ENCODE measurements around the gene HSPD1. TPM values are rescaled to one million over a fixed set of nuclear protein-coding genes. Genes with fewer than 3 reads are reported as not detected.

Gene HSPD1
- polyA plus RNA-seq, 1 donor (not counting 4 experiments of a cell fraction or from before 2014, with no cell fraction given), result 405 TPM

DNA sequence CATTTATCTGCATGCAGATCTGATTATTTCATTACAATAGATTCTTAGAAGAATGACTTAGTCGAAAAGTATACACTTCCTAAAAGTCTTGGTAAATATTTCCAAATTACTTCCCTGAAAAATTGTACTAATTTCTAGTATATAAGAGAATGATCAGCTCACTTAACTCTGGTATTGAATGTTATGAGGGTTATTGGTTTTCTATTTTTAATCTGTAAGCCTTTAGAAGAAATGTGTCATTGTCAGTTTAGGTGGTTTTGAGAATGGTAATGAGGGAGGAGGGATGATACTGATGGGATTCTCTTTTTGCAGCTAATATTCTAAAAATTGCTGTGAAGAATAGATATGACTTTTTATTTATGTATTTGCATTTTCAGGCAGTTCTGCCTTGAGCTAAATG, 40.1 kb upstream of the HSPD1 start:
- H3K9me1 ChIP-seq (ENCODE audit: control insufficient read depth, extremely low read depth, insufficient read depth, low read length), result no peaks in the 10 kb centered on the region
- peaks cover 14 to 17% of the 10 kb centered on the region in 2 experiments for H3K36me3 ChIP-seq (ENCODE audit: control insufficient read depth in 2 of 2, extremely low read depth in 1 of 2, insufficient read depth in 2 of 2, low read length in 2 of 2)
- dilution Hi-C loops (cut with MboI; ENCODE audit: extremely low pct_ligation_motif_present, low sequenced_read_pairs), result no loop called here
- H3K27me3 ChIP-seq (ENCODE audit: control insufficient read depth, extremely low read depth, insufficient read depth, low read length), result no peaks in the 10 kb centered on the region
- H3K27ac ChIP-seq (ENCODE audit: control insufficient read depth, insufficient read depth, low read length), result no peak overlapping the region
- H2AFZ ChIP-seq (ENCODE audit: control insufficient read depth, low read length), result no peak overlapping the region
- H3K9ac ChIP-seq (ENCODE audit: control insufficient read depth, extremely low read depth, insufficient read depth, low read length), result no peak overlapping the region
- DNase-seq (ENCODE audit: low read depth, low spot score) (no peak), FAIRE-seq (no peak)
- H4K20me1 ChIP-seq (ENCODE audit: control insufficient read depth, extremely low read depth, insufficient read depth, low read length), result no peaks in the 10 kb centered on the region
- H3K9me3 ChIP-seq (ENCODE audit: control insufficient read depth, low read depth, low read length), result no peaks in the 10 kb centered on the region
- H3K4me1 ChIP-seq (ENCODE audit: control insufficient read depth, extremely low read depth, insufficient read depth, low read length), result no peaks in the 10 kb centered on the region
- no peak for TF ChIP-seq EZH2 (IDR thresholded peaks at IDR 0.05; ENCODE audit: low read length)
- TF ChIP-seq, protein P1, sequence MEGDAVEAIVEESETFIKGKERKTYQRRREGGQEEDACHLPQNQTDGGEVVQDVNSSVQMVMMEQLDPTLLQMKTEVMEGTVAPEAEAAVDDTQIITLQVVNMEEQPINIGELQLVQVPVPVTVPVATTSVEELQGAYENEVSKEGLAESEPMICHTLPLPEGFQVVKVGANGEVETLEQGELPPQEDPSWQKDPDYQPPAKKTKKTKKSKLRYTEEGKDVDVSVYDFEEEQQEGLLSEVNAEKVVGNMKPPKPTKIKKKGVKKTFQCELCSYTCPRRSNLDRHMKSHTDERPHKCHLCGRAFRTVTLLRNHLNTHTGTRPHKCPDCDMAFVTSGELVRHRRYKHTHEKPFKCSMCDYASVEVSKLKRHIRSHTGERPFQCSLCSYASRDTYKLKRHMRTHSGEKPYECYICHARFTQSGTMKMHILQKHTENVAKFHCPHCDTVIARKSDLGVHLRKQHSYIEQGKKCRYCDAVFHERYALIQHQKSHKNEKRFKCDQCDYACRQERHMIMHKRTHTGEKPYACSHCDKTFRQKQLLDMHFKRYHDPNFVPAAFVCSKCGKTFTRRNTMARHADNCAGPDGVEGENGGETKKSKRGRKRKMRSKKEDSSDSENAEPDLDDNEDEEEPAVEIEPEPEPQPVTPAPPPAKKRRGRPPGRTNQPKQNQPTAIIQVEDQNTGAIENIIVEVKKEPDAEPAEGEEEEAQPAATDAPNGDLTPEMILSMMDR (optimal IDR thresholded peaks at IDR 0.05 in 1 of 3, IDR thresholded peaks at IDR 0.05 in 1 of 3, conservative IDR thresholded peaks at IDR 0.05 in 1 of 3; ENCODE audit: extremely low read depth in 1 of 3, insufficient read depth in 2 of 3, low read length in 3 of 3), result no peak
- no peak overlapping the region for H3K4me2 ChIP-seq (ENCODE audit: control insufficient read depth, extremely low read depth, insufficient read depth, low read depth, low read length)
- no peak overlapping the region for H3K4me3 ChIP-seq (ENCODE audit: control insufficient read depth in 2 of 3, extremely low read depth in 1 of 3, insufficient read depth in 2 of 3, low read depth in 1 of 3, low read length in 3 of 3)
- H3K79me2 ChIP-seq (ENCODE audit: control insufficient read depth, insufficient read depth, low read length), result peaks cover 19% of the 10 kb centered on the region

DNA sequence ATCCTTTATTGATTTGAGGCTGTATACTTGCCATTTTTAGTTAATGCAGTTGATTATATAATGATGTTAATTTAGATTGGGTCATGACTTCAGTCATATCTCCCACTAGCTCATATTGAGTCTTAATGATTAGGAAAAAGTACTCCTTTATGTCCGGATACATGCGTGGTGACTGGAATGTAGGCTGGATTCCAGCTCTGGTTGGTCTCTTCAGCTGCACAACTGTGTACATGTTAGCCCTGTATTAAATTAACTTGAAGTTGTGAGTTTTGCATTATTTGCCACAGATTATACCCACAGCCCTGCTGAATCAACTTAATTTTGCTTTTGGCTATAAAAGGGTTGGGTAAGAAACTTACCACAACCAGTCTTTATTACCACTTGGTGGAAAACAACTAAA, 38.8 kb upstream of the HSPD1 start:
- TF ChIP-seq, protein P1 (optimal IDR thresholded peaks at IDR 0.05 in 1 of 3, IDR thresholded peaks at IDR 0.05 in 1 of 3, conservative IDR thresholded peaks at IDR 0.05 in 1 of 3; ENCODE audit: extremely low read depth in 1 of 3, insufficient read depth in 2 of 3, low read length in 3 of 3), result no peak
- no peak for TF ChIP-seq EZH2 (IDR thresholded peaks at IDR 0.05; ENCODE audit: low read length)
- no peaks in the 10 kb centered on the region for H3K9me1 ChIP-seq (ENCODE audit: control insufficient read depth, extremely low read depth, insufficient read depth, low read length)
- no peak overlapping the region for H2AFZ ChIP-seq (ENCODE audit: control insufficient read depth, low read length)
- H3K27ac ChIP-seq (ENCODE audit: control insufficient read depth, insufficient read depth, low read length), result no peak overlapping the region
- H3K36me3 ChIP-seq (ENCODE audit: control insufficient read depth in 2 of 2, extremely low read depth in 1 of 2, insufficient read depth in 2 of 2, low read length in 2 of 2), result peaks cover 15 to 18% of the 10 kb centered on the region in 2 experiments
- H4K20me1 ChIP-seq (ENCODE audit: control insufficient read depth, extremely low read depth, insufficient read depth, low read length), result no peaks in the 10 kb centered on the region
- no peak overlapping the region for H3K4me2 ChIP-seq (ENCODE audit: control insufficient read depth, extremely low read depth, insufficient read depth, low read depth, low read length)
- no peak for FAIRE-seq
- H3K9ac ChIP-seq (ENCODE audit: control insufficient read depth, extremely low read depth, insufficient read depth, low read length), result no peak overlapping the region
- dilution Hi-C loops (cut with MboI; ENCODE audit: extremely low pct_ligation_motif_present, low sequenced_read_pairs), result no loop called here
- no peaks in the 10 kb centered on the region for H3K4me1 ChIP-seq (ENCODE audit: control insufficient read depth, extremely low read depth, insufficient read depth, low read length)
- H3K9me3 ChIP-seq (ENCODE audit: control insufficient read depth, low read depth, low read length), result no peaks in the 10 kb centered on the region
- peaks cover 26% of the 10 kb centered on the region for H3K79me2 ChIP-seq (ENCODE audit: control insufficient read depth, insufficient read depth, low read length)
- no peak for DNase-seq (ENCODE audit: low read depth, low spot score)
- no peaks in the 10 kb centered on the region for H3K27me3 ChIP-seq (ENCODE audit: control insufficient read depth, extremely low read depth, insufficient read depth, low read length)
- H3K4me3 ChIP-seq (ENCODE audit: control insufficient read depth in 2 of 3, extremely low read depth in 1 of 3, insufficient read depth in 2 of 3, low read depth in 1 of 3, low read length in 3 of 3), result no peak overlapping the region
